WTC11 (cell line): ENCODE data around the gene ACTMAP. TPM values are rescaled to one million over a fixed set of nuclear protein-coding genes. Genes with fewer than 3 reads are reported as not detected.

ENCODE experiments used
- ATAC-seq: fragments of 200-7000 bp; cut with Tn5 transposase; 2 replicates; pipeline ENCODE4 v1.10.0; 2021; ENCODE audit warnings: mild to moderate bottlenecking, moderate library complexity
- CTCF ChIA-PET: fragments of 300-600 bp; sonication (Branson Sonifier 250); formaldehyde crosslinking; loops from one replicate; lab custom pipeline; 2021; ENCODE audit warnings: antibody characterized with exemption; lab: Charles Lee
- POLR2A ChIA-PET: fragments of 350-600 bp; sonication (Branson Sonifier 250); formaldehyde crosslinking; loops from one replicate; lab custom pipeline; 2021; ENCODE audit warnings: antibody characterized with exemption; lab: Charles Lee
- DNase-seq: peaks from one replicate; pipeline ENCODE4 v3.0.0; 2021; ENCODE audit warnings: low spot score
- H3K27ac Mint-ChIP-seq: 2 replicates; pipeline ENCODE4 v1.8.0; 2021; ENCODE audit warnings: mixed read lengths
- H3K27me3 Mint-ChIP-seq: 2 replicates; pipeline ENCODE4 v1.8.0; 2021; ENCODE audit warnings: low read depth, mild to moderate bottlenecking, moderate library complexity, mixed read lengths
- H3K36me3 Mint-ChIP-seq: 2 replicates; pipeline ENCODE4 v1.8.0; 2021; ENCODE audit warnings: mixed read lengths
- H3K4me1 Mint-ChIP-seq: 2 replicates; pipeline ENCODE4 v1.8.0; 2022; ENCODE audit warnings: mixed read lengths
- H3K4me3 Mint-ChIP-seq: 2 replicates; pipeline ENCODE4 v1.8.0; 2021; ENCODE audit warnings: mild to moderate bottlenecking, moderate library complexity, mixed read lengths
- H3K9me3 Mint-ChIP-seq: 2 replicates; pipeline ENCODE4 v1.8.0; 2021; ENCODE audit warnings: mixed read lengths
- CBFB ChIP-seq: sonication (generic); formaldehyde crosslinking; IDR thresholded peaks from 2 replicates; pipeline ENCODE4 v1.8.1; 2022; ENCODE audit warnings: mild to moderate bottlenecking, low read depth, missing genetic modification reagents
- ESRRA ChIP-seq: sonication (generic); formaldehyde crosslinking; IDR thresholded peaks from 2 replicates; pipeline ENCODE4 v1.8.1; 2022; ENCODE audit warnings: mild to moderate bottlenecking, missing genetic modification reagents, borderline replicate concordance
- FOXJ3 ChIP-seq: sonication (generic); formaldehyde crosslinking; IDR thresholded peaks from 2 replicates; pipeline ENCODE4 v1.9.0; 2021; ENCODE audit warnings: missing genetic modification reagents, mild to moderate bottlenecking, borderline replicate concordance
- GABPB1 ChIP-seq: sonication (generic); formaldehyde crosslinking; IDR thresholded peaks from 2 replicates; pipeline ENCODE4 v1.8.1; 2023; ENCODE audit warnings: mild to moderate bottlenecking, missing genetic modification reagents
- GTF2I ChIP-seq: fragments of 250-450 bp; sonication (Bioruptor Pico); conservative IDR thresholded peaks from 2 replicates; pipeline ENCODE4 v1.4.0; 2021; ENCODE audit warnings: mild to moderate bottlenecking
- HMGA2 ChIP-seq: fragments of 250-450 bp; sonication (Bioruptor Pico); IDR thresholded peaks from 2 replicates; pipeline ENCODE4 v1.4.0; 2021; ENCODE audit warnings: mild to moderate bottlenecking, moderate library complexity
- KAT7 ChIP-seq: sonication (generic); formaldehyde crosslinking; IDR thresholded peaks from 2 replicates; pipeline ENCODE4 v1.8.1; 2023; ENCODE audit warnings: missing genetic modification reagents, mild to moderate bottlenecking, borderline replicate concordance
- MXD4 ChIP-seq: fragments of 250-450 bp; sonication (Bioruptor Pico); IDR thresholded peaks from 2 replicates; pipeline ENCODE4 v1.8.0; 2021; ENCODE audit warnings: mild to moderate bottlenecking, moderate library complexity, borderline replicate concordance
- NFATC4 ChIP-seq: fragments of 250-450 bp; sonication (Bioruptor Pico); IDR thresholded peaks from 2 replicates; pipeline ENCODE4 v1.9.0; 2021; ENCODE audit warnings: mild to moderate bottlenecking
- NFYB ChIP-seq: sonication (generic); formaldehyde crosslinking; conservative IDR thresholded peaks from 2 replicates; pipeline ENCODE4 v1.8.0; 2022; ENCODE audit warnings: low read depth, missing genetic modification reagents
- NR3C1 ChIP-seq: sonication (generic); formaldehyde crosslinking; conservative IDR thresholded peaks from 2 replicates; pipeline ENCODE4 v1.8.1; 2023; ENCODE audit warnings: low read depth, mild to moderate bottlenecking, missing genetic modification reagents
- SP1 ChIP-seq: sonication (generic); formaldehyde crosslinking; conservative IDR thresholded peaks from 2 replicates; pipeline ENCODE4 v1.8.1; 2022; ENCODE audit warnings: missing genetic modification reagents
- TP53 ChIP-seq: sonication (generic); formaldehyde crosslinking; IDR thresholded peaks from 2 replicates; pipeline ENCODE4 v1.8.1; 2023; ENCODE audit warnings: mild to moderate bottlenecking, missing genetic modification reagents
- ZNF232 ChIP-seq: sonication (generic); formaldehyde crosslinking; IDR thresholded peaks from 2 replicates; pipeline ENCODE4 v1.8.0; 2022; ENCODE audit warnings: mild to moderate bottlenecking, missing genetic modification reagents
- ZNF671 ChIP-seq: fragments of 250-450 bp; sonication (Bioruptor Pico); IDR thresholded peaks from 2 replicates; pipeline ENCODE4 v1.8.0; 2021; ENCODE audit warnings: mild to moderate bottlenecking
- total RNA-seq: library from RNA; stranded (reverse); gene quantifications from 3 replicates; pipeline ENCODE4 v1.2.3, GENCODE V29; 2021
- TF ChIP-seq, protein P1 (sequence below): sonication (generic); formaldehyde crosslinking; IDR thresholded peaks from 2 replicates; pipeline ENCODE4 v1.8.0; 2022; ENCODE audit warnings: mild to moderate bottlenecking, missing genetic modification reagents
- TF ChIP-seq, protein P2 (sequence below): fragments of 250-450 bp; sonication (Bioruptor Pico); IDR thresholded peaks from 2 replicates; pipeline ENCODE4 v1.9.0; 2021; ENCODE audit warnings: mild to moderate bottlenecking, borderline replicate concordance
- TF ChIP-seq, protein P3 (sequence below): fragments of 250-450 bp; sonication (Bioruptor Pico); IDR thresholded peaks from 2 replicates; pipeline ENCODE4 v1.9.0; 2021; ENCODE audit warnings: moderate library complexity, mild to moderate bottlenecking, inconsistent platforms, borderline replicate concordance
- TF ChIP-seq, protein P4 (sequence below): sonication (generic); formaldehyde crosslinking; IDR thresholded peaks from 2 replicates; pipeline ENCODE4 v1.8.0; 2023; ENCODE audit warnings: missing genetic modification reagents
- TF ChIP-seq, protein P5 (sequence below): fragments of 250-450 bp; sonication (Bioruptor Pico); IDR thresholded peaks from 2 replicates; pipeline ENCODE4 v2.1.2; 2022; ENCODE audit warnings: mild to moderate bottlenecking, moderate library complexity
- TF ChIP-seq, protein P6 (sequence below): fragments of 250-450 bp; sonication (Bioruptor Pico); IDR thresholded peaks from 2 replicates; pipeline ENCODE4 v1.9.0; 2021; ENCODE audit warnings: mild to moderate bottlenecking

ACTMAP gene
- total RNA-seq, 1 experiment from 2014 or later, result 29.6 TPM

DNA sequence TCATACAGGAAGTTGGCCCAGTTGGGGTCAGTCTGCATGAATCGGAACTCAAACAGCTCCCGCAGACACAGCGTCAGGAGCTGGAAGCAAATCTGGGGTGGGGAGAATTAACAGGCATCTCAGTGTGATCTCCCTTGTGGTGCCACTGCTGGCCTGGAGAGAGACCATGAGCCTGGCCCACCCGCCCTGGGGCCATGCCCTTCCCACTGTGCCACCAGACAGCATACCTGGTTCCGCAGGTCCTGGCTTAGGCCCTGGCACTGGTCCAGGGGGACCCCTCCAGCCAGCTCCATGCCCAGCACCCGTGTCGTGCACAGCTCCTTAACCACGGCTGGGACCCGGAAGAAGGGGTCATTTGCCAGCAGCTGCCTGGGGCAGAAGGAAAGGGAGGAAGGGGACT, 50.2 kb downstream of the ACTMAP start:
- DNase-seq, result no peak
- TF ChIP-seq ZNF232 (no peak), TP53 (CRISPR knock-in tag) (no peak), GTF2I (CRISPR knock-in tag) (no peak), NFATC4 (CRISPR knock-in tag) (no peak)
- TF ChIP-seq, protein P1, sequence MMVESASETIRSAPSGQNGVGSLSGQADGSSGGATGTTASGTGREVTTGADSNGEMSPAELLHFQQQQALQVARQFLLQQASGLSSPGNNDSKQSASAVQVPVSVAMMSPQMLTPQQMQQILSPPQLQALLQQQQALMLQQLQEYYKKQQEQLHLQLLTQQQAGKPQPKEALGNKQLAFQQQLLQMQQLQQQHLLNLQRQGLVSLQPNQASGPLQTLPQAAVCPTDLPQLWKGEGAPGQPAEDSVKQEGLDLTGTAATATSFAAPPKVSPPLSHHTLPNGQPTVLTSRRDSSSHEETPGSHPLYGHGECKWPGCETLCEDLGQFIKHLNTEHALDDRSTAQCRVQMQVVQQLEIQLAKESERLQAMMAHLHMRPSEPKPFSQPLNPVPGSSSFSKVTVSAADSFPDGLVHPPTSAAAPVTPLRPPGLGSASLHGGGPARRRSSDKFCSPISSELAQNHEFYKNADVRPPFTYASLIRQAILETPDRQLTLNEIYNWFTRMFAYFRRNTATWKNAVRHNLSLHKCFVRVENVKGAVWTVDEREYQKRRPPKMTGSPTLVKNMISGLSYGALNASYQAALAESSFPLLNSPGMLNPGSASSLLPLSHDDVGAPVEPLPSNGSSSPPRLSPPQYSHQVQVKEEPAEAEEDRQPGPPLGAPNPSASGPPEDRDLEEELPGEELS (CRISPR knock-in tag), result no peak
- peaks cover 37% of the 10 kb centered on the region for H3K36me3 Mint-ChIP-seq
- H3K4me3 Mint-ChIP-seq, result no peak overlapping the region
- no peaks in the 10 kb centered on the region for H3K9me3 Mint-ChIP-seq
- peaks cover 8% of the 10 kb centered on the region; the same call in 1 of the 2 replicates for H3K4me1 Mint-ChIP-seq
- no peaks in the 10 kb centered on the region for H3K27me3 Mint-ChIP-seq
- CTCF ChIA-PET, result interaction anchor here (0.6 to 1.7 kb wide), 4 partner anchors 9 to 177 kb away, joined by 3 to 6 read pairs (median 4); partner anchors contain the start of gene NUMBL
- POLR2A ChIA-PET, result interaction anchor here (0.5 kb wide), 1 partner anchor 280 kb away, joined by 3 read pairs; no protein-coding TSS in a partner anchor
- H3K27ac Mint-ChIP-seq, result no peak overlapping the region; the same call in 1 of the 2 replicates
- no peak for ATAC-seq

DNA sequence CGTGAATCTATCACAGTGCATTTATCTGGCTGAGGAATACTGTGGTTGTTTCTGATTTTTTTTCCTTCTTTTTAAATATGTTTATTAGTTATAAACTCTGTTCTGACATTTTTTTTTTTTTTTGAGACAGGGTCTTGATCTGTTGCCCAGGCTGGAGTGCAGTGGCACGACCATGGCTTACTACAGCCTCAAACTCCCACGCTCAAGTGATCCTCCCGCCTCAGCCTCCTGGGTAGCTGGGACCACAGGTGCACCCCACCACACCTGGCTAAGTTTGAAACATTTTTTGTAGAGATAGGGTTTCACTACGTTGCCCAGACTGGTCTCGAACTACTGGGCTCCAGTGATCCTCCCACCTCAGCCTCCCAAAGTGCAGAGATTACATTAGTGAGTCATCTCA, 53.3 kb downstream of the ACTMAP start:
- Mint-ChIP-seq H3K36me3 (peaks cover 32% of the 10 kb centered on the region), H3K4me3 (no peak overlapping the region), H3K27me3 (no peaks in the 10 kb centered on the region), H3K9me3 (no peaks in the 10 kb centered on the region), H3K27ac (no peak overlapping the region), H3K4me1 (0 out of 2 replicates have a peak, but pooled peaks cover 2% of the 10 kb centered on the region)
- CTCF ChIA-PET, result no interaction called here
- POLR2A ChIA-PET, result no interaction called here
- TF ChIP-seq, protein P2, sequence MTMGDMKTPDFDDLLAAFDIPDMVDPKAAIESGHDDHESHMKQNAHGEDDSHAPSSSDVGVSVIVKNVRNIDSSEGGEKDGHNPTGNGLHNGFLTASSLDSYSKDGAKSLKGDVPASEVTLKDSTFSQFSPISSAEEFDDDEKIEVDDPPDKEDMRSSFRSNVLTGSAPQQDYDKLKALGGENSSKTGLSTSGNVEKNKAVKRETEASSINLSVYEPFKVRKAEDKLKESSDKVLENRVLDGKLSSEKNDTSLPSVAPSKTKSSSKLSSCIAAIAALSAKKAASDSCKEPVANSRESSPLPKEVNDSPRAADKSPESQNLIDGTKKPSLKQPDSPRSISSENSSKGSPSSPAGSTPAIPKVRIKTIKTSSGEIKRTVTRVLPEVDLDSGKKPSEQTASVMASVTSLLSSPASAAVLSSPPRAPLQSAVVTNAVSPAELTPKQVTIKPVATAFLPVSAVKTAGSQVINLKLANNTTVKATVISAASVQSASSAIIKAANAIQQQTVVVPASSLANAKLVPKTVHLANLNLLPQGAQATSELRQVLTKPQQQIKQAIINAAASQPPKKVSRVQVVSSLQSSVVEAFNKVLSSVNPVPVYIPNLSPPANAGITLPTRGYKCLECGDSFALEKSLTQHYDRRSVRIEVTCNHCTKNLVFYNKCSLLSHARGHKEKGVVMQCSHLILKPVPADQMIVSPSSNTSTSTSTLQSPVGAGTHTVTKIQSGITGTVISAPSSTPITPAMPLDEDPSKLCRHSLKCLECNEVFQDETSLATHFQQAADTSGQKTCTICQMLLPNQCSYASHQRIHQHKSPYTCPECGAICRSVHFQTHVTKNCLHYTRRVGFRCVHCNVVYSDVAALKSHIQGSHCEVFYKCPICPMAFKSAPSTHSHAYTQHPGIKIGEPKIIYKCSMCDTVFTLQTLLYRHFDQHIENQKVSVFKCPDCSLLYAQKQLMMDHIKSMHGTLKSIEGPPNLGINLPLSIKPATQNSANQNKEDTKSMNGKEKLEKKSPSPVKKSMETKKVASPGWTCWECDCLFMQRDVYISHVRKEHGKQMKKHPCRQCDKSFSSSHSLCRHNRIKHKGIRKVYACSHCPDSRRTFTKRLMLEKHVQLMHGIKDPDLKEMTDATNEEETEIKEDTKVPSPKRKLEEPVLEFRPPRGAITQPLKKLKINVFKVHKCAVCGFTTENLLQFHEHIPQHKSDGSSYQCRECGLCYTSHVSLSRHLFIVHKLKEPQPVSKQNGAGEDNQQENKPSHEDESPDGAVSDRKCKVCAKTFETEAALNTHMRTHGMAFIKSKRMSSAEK (CRISPR knock-in tag), result no peak
- TF ChIP-seq GABPB1 (CRISPR knock-in tag) (no peak), NFATC4 (CRISPR knock-in tag) (no peak), NFYB (CRISPR knock-in tag) (no peak), HMGA2 (CRISPR knock-in tag) (no peak), ESRRA (CRISPR knock-in tag) (no peak)
- TF ChIP-seq, protein P3, sequence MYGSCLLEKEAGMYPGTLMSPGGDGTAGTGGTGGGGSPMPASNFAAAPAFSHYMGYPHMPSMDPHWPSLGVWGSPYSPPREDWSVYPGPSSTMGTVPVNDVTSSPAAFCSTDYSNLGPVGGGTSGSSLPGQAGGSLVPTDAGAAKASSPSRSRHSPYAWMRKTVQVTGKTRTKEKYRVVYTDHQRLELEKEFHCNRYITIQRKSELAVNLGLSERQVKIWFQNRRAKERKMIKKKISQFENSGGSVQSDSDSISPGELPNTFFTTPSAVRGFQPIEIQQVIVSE (CRISPR knock-in tag), result no peak
- TF ChIP-seq, protein P1 (CRISPR knock-in tag), result no peak
- TF ChIP-seq, protein P4, sequence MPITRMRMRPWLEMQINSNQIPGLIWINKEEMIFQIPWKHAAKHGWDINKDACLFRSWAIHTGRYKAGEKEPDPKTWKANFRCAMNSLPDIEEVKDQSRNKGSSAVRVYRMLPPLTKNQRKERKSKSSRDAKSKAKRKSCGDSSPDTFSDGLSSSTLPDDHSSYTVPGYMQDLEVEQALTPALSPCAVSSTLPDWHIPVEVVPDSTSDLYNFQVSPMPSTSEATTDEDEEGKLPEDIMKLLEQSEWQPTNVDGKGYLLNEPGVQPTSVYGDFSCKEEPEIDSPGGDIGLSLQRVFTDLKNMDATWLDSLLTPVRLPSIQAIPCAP (CRISPR knock-in tag), result no peak
- ATAC-seq, result no peak
- DNase-seq, result no peak

DNA sequence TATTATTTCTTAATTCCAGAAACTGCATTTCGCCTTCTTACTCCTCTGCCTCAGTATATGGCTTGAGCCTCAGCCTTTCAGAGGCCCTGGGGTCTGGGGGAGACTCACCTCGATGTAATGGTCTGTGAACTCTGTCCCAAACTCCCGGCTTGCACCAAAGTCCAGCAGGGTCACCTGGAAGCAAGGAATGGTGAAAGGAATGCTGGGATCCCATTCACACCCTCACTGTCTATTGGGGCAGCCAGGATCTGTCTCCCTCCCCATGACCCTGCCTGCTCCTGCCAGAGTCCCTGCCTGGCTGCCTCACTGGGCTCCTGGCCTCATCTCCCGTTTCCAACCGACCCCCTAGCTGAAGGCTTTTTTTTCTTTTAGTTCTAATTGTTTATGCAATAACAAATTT, 54.4 kb downstream of the ACTMAP start:
- no peaks in the 10 kb centered on the region for H3K9me3 Mint-ChIP-seq
- H3K4me3 Mint-ChIP-seq, result no peak overlapping the region
- ChIA-PET CTCF (no interaction called here), POLR2A (no interaction called here)
- ATAC-seq, result no peak
- peaks cover 22% of the 10 kb centered on the region for H3K36me3 Mint-ChIP-seq
- H3K27me3 Mint-ChIP-seq, result no peaks in the 10 kb centered on the region
- H3K4me1 Mint-ChIP-seq, result peaks cover 6% of the 10 kb centered on the region
- H3K27ac Mint-ChIP-seq, result no peak overlapping the region
- DNase-seq, result no peak
- TF ChIP-seq, protein P5, sequence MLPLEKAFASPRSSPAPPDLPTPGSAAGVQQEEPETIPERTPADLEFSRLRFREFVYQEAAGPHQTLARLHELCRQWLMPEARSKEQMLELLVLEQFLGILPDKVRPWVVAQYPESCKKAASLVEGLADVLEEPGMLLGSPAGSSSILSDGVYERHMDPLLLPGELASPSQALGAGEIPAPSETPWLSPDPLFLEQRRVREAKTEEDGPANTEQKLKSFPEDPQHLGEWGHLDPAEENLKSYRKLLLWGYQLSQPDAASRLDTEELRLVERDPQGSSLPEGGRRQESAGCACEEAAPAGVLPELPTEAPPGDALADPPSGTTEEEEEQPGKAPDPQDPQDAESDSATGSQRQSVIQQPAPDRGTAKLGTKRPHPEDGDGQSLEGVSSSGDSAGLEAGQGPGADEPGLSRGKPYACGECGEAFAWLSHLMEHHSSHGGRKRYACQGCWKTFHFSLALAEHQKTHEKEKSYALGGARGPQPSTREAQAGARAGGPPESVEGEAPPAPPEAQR (CRISPR knock-in tag), result no peak
- TF ChIP-seq MXD4 (no peak), GTF2I (CRISPR knock-in tag) (no peak), SP1 (CRISPR knock-in tag) (no peak), KAT7 (no peak), ZNF671 (CRISPR knock-in tag) (no peak), CBFB (CRISPR knock-in tag) (no peak), NR3C1 (CRISPR knock-in tag) (no peak), NFATC4 (CRISPR knock-in tag) (no peak), FOXJ3 (CRISPR knock-in tag) (no peak)
- TF ChIP-seq, protein P6, sequence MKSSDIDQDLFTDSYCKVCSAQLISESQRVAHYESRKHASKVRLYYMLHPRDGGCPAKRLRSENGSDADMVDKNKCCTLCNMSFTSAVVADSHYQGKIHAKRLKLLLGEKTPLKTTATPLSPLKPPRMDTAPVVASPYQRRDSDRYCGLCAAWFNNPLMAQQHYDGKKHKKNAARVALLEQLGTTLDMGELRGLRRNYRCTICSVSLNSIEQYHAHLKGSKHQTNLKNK (CRISPR knock-in tag), result no peak
